Measurements from ENCODE around the gene PEX7.
"Not testable (repeated sequence)": the region's sequence is repeated elsewhere in the genome, so short reads cannot be mapped to it uniquely, and the experiment has no call there.

PEX7 gene

GRCh38 chr6:136950436-136951126, 128.2 kb downstream of the PEX7 start:
- DNase-seq (ENCODE audit: low read depth in 3 of 3): no peak

- no peak for DNase-seq (ENCODE audit: low read depth in 3 of 3)
Measured at GRCh38 chr6:136952714-136953260, 130.4 kb downstream of the PEX7 start.

GRCh38 chr6:136955123-136955522, 132.7 kb downstream of the PEX7 start:
- no peak for DNase-seq (ENCODE audit: low read depth in 3 of 3)

GRCh38 chr6:136956590-136957544, 134.5 kb downstream of the PEX7 start:
- no peak for DNase-seq (ENCODE audit: low read depth in 3 of 3)

- DNase-seq (ENCODE audit: low read depth in 3 of 3): no peak
Measured at GRCh38 chr6:136958168-136958567, 135.8 kb downstream of the PEX7 start.

GRCh38 chr6:136959471-136959891, 137.1 kb downstream of the PEX7 start:
- no peak for DNase-seq (ENCODE audit: low read depth in 3 of 3)

- not testable (repeated sequence) for DNase-seq (ENCODE audit: low read depth in 3 of 3)
Measured at GRCh38 chr6:136959935-136960334, 137.5 kb downstream of the PEX7 start.

- DNase-seq (ENCODE audit: low read depth in 3 of 3): no peak
Measured at GRCh38 chr6:136960781-136961180, 138.4 kb downstream of the PEX7 start.

GRCh38 chr6:136961848-136962247, 139.5 kb downstream of the PEX7 start:
- DNase-seq (ENCODE audit: low read depth in 3 of 3): no peak

- no peak for DNase-seq (ENCODE audit: low read depth in 3 of 3)
Measured at GRCh38 chr6:136962661-136963060, 140.3 kb downstream of the PEX7 start.

GRCh38 chr6:136963259-136963658, 140.9 kb downstream of the PEX7 start:
- DNase-seq (ENCODE audit: low read depth in 3 of 3): no peak
